ENCODE results near the gene SERAC1.
"Not testable (repeated sequence)": the region's sequence is repeated elsewhere in the genome, so short reads cannot be mapped to it uniquely, and the experiment has no call there.

Gene SERAC1

GRCh38 chr6:158185729-158186456, 17.8 kb upstream of the SERAC1 start:
- no peak overlapping the region for H3K4me3 ChIP-seq (ENCODE audit: low read depth, low read length)
- peak; percentile 55 for DNase-seq (ENCODE audit: low read depth)
- TF ChIP-seq CTCF (IDR thresholded peaks at IDR 0.05; ENCODE audit: low read depth, low read length, missing control alignments): no peak
- in situ Hi-C loops (cut with HindIII; ENCODE audit: low sequenced_read_pairs): no loop called here

GRCh38 chr6:158184608-158185007, 16.5 kb upstream of the SERAC1 start:
- in situ Hi-C loops (cut with HindIII; ENCODE audit: low sequenced_read_pairs): no loop called here
- TF ChIP-seq CTCF (IDR thresholded peaks at IDR 0.05; ENCODE audit: low read depth, low read length, missing control alignments): no peak
- DNase-seq (ENCODE audit: low read depth): no peak
- H3K4me3 ChIP-seq (ENCODE audit: low read depth, low read length): no peak overlapping the region

- DNase-seq (ENCODE audit: low read depth); in situ Hi-C loops (cut with HindIII; ENCODE audit: low sequenced_read_pairs); H3K4me3 ChIP-seq (ENCODE audit: low read depth, low read length): not testable (repeated sequence)
These were observed 15.3 kb upstream of the SERAC1 start for GRCh38 chr6:158183174-158183972.

GRCh38 chr6:158177712-158178111, 9.7 kb upstream of the SERAC1 start:
- in situ Hi-C loops (cut with HindIII; ENCODE audit: low sequenced_read_pairs); H3K4me3 ChIP-seq (ENCODE audit: low read depth, low read length); DNase-seq (ENCODE audit: low read depth): not testable (repeated sequence)

- no peak overlapping the region for H3K4me3 ChIP-seq (ENCODE audit: low read depth, low read length)
- TF ChIP-seq CTCF (IDR thresholded peaks at IDR 0.05; ENCODE audit: low read depth, low read length, missing control alignments): no peak
- in situ Hi-C loops (cut with HindIII; ENCODE audit: low sequenced_read_pairs): no loop called here
- no peak for DNase-seq (ENCODE audit: low read depth)
These were observed 7.0 kb upstream of the SERAC1 start for GRCh38 chr6:158175111-158175510.

- in situ Hi-C loops (cut with HindIII; ENCODE audit: low sequenced_read_pairs): no loop called here
- no peak for TF ChIP-seq CTCF (IDR thresholded peaks at IDR 0.05; ENCODE audit: low read depth, low read length, missing control alignments)
- no peak overlapping the region for H3K4me3 ChIP-seq (ENCODE audit: low read depth, low read length)
- DNase-seq (ENCODE audit: low read depth): peak; percentile 98
These were observed 6.5 kb upstream of the SERAC1 start for GRCh38 chr6:158174514-158174913.

GRCh38 chr6:158174024-158174423, 6.0 kb upstream of the SERAC1 start:
- no peak for DNase-seq (ENCODE audit: low read depth)
- TF ChIP-seq CTCF (IDR thresholded peaks at IDR 0.05; ENCODE audit: low read depth, low read length, missing control alignments): no peak
- in situ Hi-C loops (cut with HindIII; ENCODE audit: low sequenced_read_pairs): no loop called here
- H3K4me3 ChIP-seq (ENCODE audit: low read depth, low read length): no peak overlapping the region

All from astrocyte of the cerebellum (primary cell).